NCI-H345 (cell line): ENCODE data around the gene DQX1.
A peak's percentile ranks its signal among the peaks of the same experiment; 100 is the strongest.
"Not testable (repeated sequence)": the region's sequence is repeated elsewhere in the genome, so short reads cannot be mapped to it uniquely, and the experiment has no call there.

Source experiments
- DNase-seq: peaks from one replicate; lab custom pipeline; 2025; lab: John Stamatoyannopoulos, UW

The DQX1 gene

GRCh38 chr2:74525717-74526648 lies at the start of gene DQX1:
Gene DQX1, minus strand, starts transcription at chr2:74526231. Its CDS starts 502 bp downstream, at chr2:74525729.
- DNase-seq = peak; percentile 11

GRCh38 chr2:74575320-74575719 lies 49.3 kb upstream of the DQX1 start:
- no peak for DNase-seq

- DNase-seq = no peak
Observed at GRCh38 chr2:74573747-74574562, 47.9 kb upstream of the DQX1 start.

- DNase-seq = no peak
Observed at GRCh38 chr2:74572178-74572925, 46.3 kb upstream of the DQX1 start.

- no peak for DNase-seq
Observed at GRCh38 chr2:74571058-74571457, 45.0 kb upstream of the DQX1 start.

GRCh38 chr2:74569686-74570085 lies 43.7 kb upstream of the DQX1 start:
- no peak for DNase-seq

GRCh38 chr2:74567881-74568280 lies 41.9 kb upstream of the DQX1 start:
- no peak for DNase-seq

- no peak for DNase-seq
Observed at GRCh38 chr2:74566754-74567085, 40.7 kb upstream of the DQX1 start.

GRCh38 chr2:74566076-74566753 lies 40.2 kb upstream of the DQX1 start:
- no peak for DNase-seq

GRCh38 chr2:74564222-74564621 lies 38.2 kb upstream of the DQX1 start:
- DNase-seq = no peak

- no peak for DNase-seq
Observed at GRCh38 chr2:74562126-74562775, 36.2 kb upstream of the DQX1 start.

GRCh38 chr2:74561022-74561421 lies 35.0 kb upstream of the DQX1 start:
- not testable (repeated sequence) for DNase-seq

- no peak for DNase-seq
Observed at GRCh38 chr2:74560591-74560990, 34.6 kb upstream of the DQX1 start.

GRCh38 chr2:74559912-74560311 lies 33.9 kb upstream of the DQX1 start:
- DNase-seq = no peak

- DNase-seq = no peak
Observed at GRCh38 chr2:74558284-74559230, 32.5 kb upstream of the DQX1 start.

- no peak for DNase-seq
Observed at GRCh38 chr2:74556831-74557370, 30.9 kb upstream of the DQX1 start.

- DNase-seq = no peak
Observed at GRCh38 chr2:74556159-74556558, 30.1 kb upstream of the DQX1 start.

- DNase-seq = no peak
Observed at GRCh38 chr2:74555610-74556103, 29.6 kb upstream of the DQX1 start.

- no peak for DNase-seq
Observed at GRCh38 chr2:74554820-74555531, 28.9 kb upstream of the DQX1 start.
